ENCODE data around the gene B4GALNT2. TPM values are rescaled to one million over a fixed set of nuclear protein-coding genes. Genes with fewer than 3 reads are reported as not detected.

B4GALNT2 gene
- total and polyA plus RNA-seq, 2 of the 8 experiments (the other 6 are each of a cell fraction or from before 2014, with no cell fraction given): not detected

DNA sequence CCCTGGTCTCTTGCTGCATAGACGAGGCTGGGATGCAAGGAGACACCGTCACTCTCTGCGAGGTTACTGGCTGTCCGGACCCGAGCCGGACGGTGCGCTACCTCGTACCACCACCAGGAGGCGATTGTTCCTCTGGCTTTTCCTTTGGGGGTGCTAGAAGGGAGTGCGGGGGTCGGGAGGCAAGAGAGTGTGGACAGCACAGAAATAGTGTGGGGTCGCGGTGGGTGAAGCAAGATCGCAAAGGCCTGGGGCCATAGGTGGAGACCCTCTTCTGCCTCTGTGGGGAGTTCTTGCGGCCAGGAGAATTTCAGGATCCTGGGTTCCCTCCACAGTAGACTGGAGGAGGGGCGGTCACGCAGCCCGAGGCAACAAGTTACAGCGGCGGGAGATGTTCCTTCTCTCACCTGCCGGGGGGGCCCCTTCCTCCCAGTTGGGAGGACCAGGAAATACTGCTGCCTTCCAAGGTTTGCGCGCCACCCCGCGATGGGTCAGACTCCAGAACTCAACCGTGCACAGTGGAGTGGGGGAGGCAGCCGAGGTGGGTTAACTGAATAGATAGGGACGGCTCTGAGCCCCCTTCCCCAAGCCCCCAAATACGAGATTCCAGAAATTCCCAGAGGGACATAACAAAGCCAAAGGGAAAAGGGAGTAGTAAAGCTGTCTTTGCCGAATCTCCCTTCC is 91.1 kb downstream of the B4GALNT2 start:
- Histone ChIP-seq H3K27me3 (replicated peaks in 1 of 4; ENCODE audit: control insufficient read depth in 3 of 4, extremely low read depth in 1 of 4, insufficient read depth in 3 of 4, low read length in 3 of 4) (peaks cover 19 to 54% (median 43%) of the 10 kb centered on the region in 4 experiments), H3K27ac (ENCODE audit: low read depth, low read length) (no peak overlapping the region), H3K23me2 (ENCODE audit: low read depth, low read length) (peaks cover 17% of the 10 kb centered on the region; the same call in 1 of the 2 replicates), H4K8ac (ENCODE audit: extremely low read depth, insufficient read depth, low read length) (peak overlapping the region; percentile 45; the same call in 1 of the 2 replicates), H2BK15ac (ENCODE audit: low read length) (no peak overlapping the region), H2AFZ (ENCODE audit: low read length) (no peak overlapping the region; the same call in 1 of the 2 replicates), H2BK120ac (replicated peaks; ENCODE audit: low read depth, low read length) (no peak overlapping the region), H2BK20ac (ENCODE audit: low read length) (no peak overlapping the region), H3K23ac (ENCODE audit: insufficient read length) (no peak overlapping the region), H4K5ac (ENCODE audit: insufficient read length, low read depth, low read length) (no peak overlapping the region), H3K36me3 (ENCODE audit: control insufficient read depth in 2 of 4, insufficient read depth in 4 of 4, low read length in 3 of 4) (no peaks in the 10 kb centered on the region), H3K4me3 (ENCODE audit: extremely low read depth in 1 of 4, insufficient read depth in 2 of 4, low read depth in 3 of 4, low read length in 4 of 4) (peak overlapping the region; percentile 34 to 63 (median 55)), H4K20me1 (replicated peaks in 1 of 2; ENCODE audit: control insufficient read depth in 1 of 2, insufficient read depth in 2 of 2, low read length in 2 of 2) (peaks cover 0 to 3% of the 10 kb centered on the region in 2 experiments), H2AK5ac (ENCODE audit: low read depth, low read length) (no peak overlapping the region), H3K9ac (replicated peaks in 1 of 4; ENCODE audit: extremely low read depth in 1 of 4, low read depth in 3 of 4, low read length in 3 of 4) (no peak overlapping the region; a peak in 1 of 7 replicates), H3K14ac (ENCODE audit: insufficient read length) (no peak overlapping the region), H2BK12ac (ENCODE audit: low read depth, low read length) (no peak overlapping the region), H4K91ac (replicated peaks; ENCODE audit: insufficient read length, low read length) (no peak overlapping the region), H3K4me2 (ENCODE audit: insufficient read depth in 1 of 2, low read depth in 2 of 2, low read length in 2 of 2) (peak overlapping the region; percentile 78 to 95), H3K79me1 (ENCODE audit: low read depth, low read length) (no peaks in the 10 kb centered on the region), H3K18ac (ENCODE audit: extremely low read depth, low read length) (peak overlapping the region; percentile 13; the same call in 1 of the 2 replicates), H2BK5ac (ENCODE audit: low read depth, low read length) (no peak overlapping the region), H3K4ac (replicated peaks; ENCODE audit: insufficient read length, low read depth, low read length) (no peak overlapping the region), H3K4me1 (replicated peaks in 1 of 4; ENCODE audit: control insufficient read depth in 3 of 4, insufficient read depth in 4 of 4, low read length in 3 of 4) (peaks cover 0 to 8% (median 6%) of the 10 kb centered on the region in 4 experiments; a peak in 4 of 7 replicates), H3K79me2 (ENCODE audit: control insufficient read depth in 1 of 2, insufficient read depth in 2 of 2, low read length in 2 of 2) (no peaks in the 10 kb centered on the region), H3K56ac (replicated peaks; ENCODE audit: insufficient read length, low read depth, low read length) (no peak overlapping the region), H3K9me3 (ENCODE audit: insufficient read depth in 2 of 2, low read depth in 1 of 2, low read length in 1 of 2) (no peaks in the 10 kb centered on the region)
- no peak for FAIRE-seq
- POLR2A ChIA-PET (ENCODE audit: partially characterized antibody): interaction anchor here (1.0 to 2.6 kb wide), 6 partner anchors 11 to 168 kb away, joined by 3 to 13 read pairs (median 5); no protein-coding TSS in a partner anchor
- WGBS, 2 experiments (ENCODE audit: extremely low coverage in 1 of 2, insufficient coverage in 1 of 2, insufficient read length in 1 of 2, insufficient replicate concordance in 2 of 2, low coverage in 1 of 2, low lambda C conversion rate in 2 of 2, missing lambda C conversion rate in 1 of 2): 5% methylated on average over 25 of the region's 31 CpGs; no CpG with 5 or more reads in 1 of the 2 experiments
- CTCF ChIA-PET (ENCODE audit: partially characterized antibody): interaction anchor here (0.6 to 6.5 kb wide), 23 partner anchors 10 to 1963 kb away, joined by 3 to 43 read pairs (median 3); no protein-coding TSS in a partner anchor
- DNase-seq (ENCODE audit: low read depth in 1 of 2, low spot score in 2 of 2): peak in 1 of 2 experiments; percentile 97
- TF ChIP-seq RXRA (IDR thresholded peaks at IDR 0.05; ENCODE audit: insufficient read depth, low read depth, low read length) (no peak), KDM1A (IDR thresholded peaks at IDR 0.05; ENCODE audit: borderline replicate concordance, low read length) (peak; percentile 5; the same call in 1 of the 2 replicates), RAD21 (IDR thresholded peaks at IDR 0.05 in 1 of 2, conservative IDR thresholded peaks at IDR 0.05 in 1 of 2; ENCODE audit: low read depth in 2 of 2, low read length in 2 of 2) (peak; percentile 50 to 65), GABPA (IDR thresholded peaks at IDR 0.05; ENCODE audit: borderline replicate concordance, insufficient read depth, low read length) (peak; percentile 18; the same call in 1 of the 2 replicates), BRCA1 (IDR thresholded peaks at IDR 0.05; ENCODE audit: low read depth, low read length) (no peak), USF2 (IDR thresholded peaks at IDR 0.05; ENCODE audit: low read length) (no peak), CBX8 (IDR thresholded peaks at IDR 0.05; ENCODE audit: borderline replicate concordance, low read depth, low read length) (no peak), HDAC6 (IDR thresholded peaks at IDR 0.05; ENCODE audit: low read depth, low read length) (no peak), SP2 (IDR thresholded peaks at IDR 0.05; ENCODE audit: low read length) (no peak), POU5F1 (IDR thresholded peaks at IDR 0.05; ENCODE audit: low read depth, low read length) (no peak)
